Upper lobe of right lung (tissue), 1 donor: ENCODE measurements around the gene L3MBTL3. TPM values are rescaled to one million over a fixed set of nuclear protein-coding genes. Genes with fewer than 3 reads are reported as not detected.

Experiments used
- ATAC-seq: fragments of 200-7000 bp; cut with Tn5 transposase; one replicate; pipeline ENCODE4 v1.9.1; 2020; ENCODE audit warnings: mild to moderate bottlenecking, moderate library complexity
- DNase-seq: peaks from one replicate; pipeline ENCODE4 v3.0.0-alpha.2; 2020
- H3K27ac ChIP-seq: fragments of 200-600 bp; one replicate; pipeline ENCODE4 v1.8.0; 2022
- H3K27me3 ChIP-seq: fragments of 200-600 bp; one replicate; pipeline ENCODE4 v1.8.0; 2022; ENCODE audit warnings: mild to moderate bottlenecking
- H3K36me3 ChIP-seq: fragments of 200-600 bp; one replicate; pipeline ENCODE4 v1.8.0; 2022
- H3K4me1 ChIP-seq: fragments of 200-600 bp; one replicate; pipeline ENCODE4 v1.8.0; 2022
- H3K4me3 ChIP-seq: fragments of 200-600 bp; one replicate; pipeline ENCODE4 v1.8.0; 2022; ENCODE audit warnings: mild to moderate bottlenecking
- H3K9me3 ChIP-seq: fragments of 200-600 bp; one replicate; pipeline ENCODE4 v1.8.0; 2022
- CTCF ChIP-seq: fragments of 200-600 bp; IDR thresholded peaks from one replicate; pipeline ENCODE4 v1.8.0; 2022; ENCODE audit warnings: antibody characterized with exemption
- intact Hi-C: fragments of 100-400 bp; cut with DNase I; formaldehyde crosslinking; loops from one replicate; pipeline ENCODE4 v1.11.0; 2022
- total RNA-seq: library from RNA; stranded (reverse); fragmentation: NEBNext Ultra II Directional; extraction: Animal tissue kit (Norgen Biotek cat#: 25700); gene quantifications from one replicate; pipeline ENCODE4 v1.2.1, GENCODE V29; 2021
- donor health status: DM: no; HTN: yes; CAD: no; lungs with severe emphysema.

The L3MBTL3 gene
- total RNA-seq, 1 donor from 2014 or later: 6.3 TPM

- Histone ChIP-seq H3K27me3 (no peaks in the 10 kb centered on the region), H3K27ac (no peak overlapping the region), H3K9me3 (no peaks in the 10 kb centered on the region), H3K4me1 (no peaks in the 10 kb centered on the region), H3K4me3 (no peak overlapping the region), H3K36me3 (no peaks in the 10 kb centered on the region)
- intact Hi-C loops: no loop called here
- no peak for TF ChIP-seq CTCF
- DNase-seq: no peak
- ATAC-seq: no peak
Observed at GRCh38 chr6:130118236-130118635, 99.9 kb downstream of the L3MBTL3 start.

DNA sequence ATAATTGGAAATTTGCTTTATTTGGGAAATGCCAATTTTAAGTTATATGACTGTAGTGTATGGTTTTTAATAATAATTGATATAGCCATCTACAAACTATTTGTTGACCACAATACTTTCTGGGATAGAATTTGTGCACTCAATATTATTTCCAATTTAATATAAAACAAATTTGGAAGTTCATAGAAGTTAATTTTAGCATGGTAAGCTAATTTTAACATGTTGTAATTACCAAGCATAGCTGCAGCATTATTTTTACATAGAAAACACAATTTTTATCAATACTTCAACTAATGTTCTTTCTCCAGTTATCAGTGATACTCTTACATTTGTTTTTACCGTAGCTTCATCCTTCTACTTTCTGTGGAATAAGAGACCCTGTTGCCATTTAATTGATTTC lies 100.8 kb downstream of the L3MBTL3 start:
- Histone ChIP-seq H3K27ac (no peak overlapping the region), H3K4me1 (no peaks in the 10 kb centered on the region), H3K36me3 (no peaks in the 10 kb centered on the region), H3K9me3 (no peaks in the 10 kb centered on the region), H3K27me3 (no peaks in the 10 kb centered on the region), H3K4me3 (no peak overlapping the region)
- TF ChIP-seq CTCF: no peak
- intact Hi-C loops: no loop called here
- ATAC-seq (no peak), DNase-seq (no peak)

- Histone ChIP-seq H3K4me1 (no peaks in the 10 kb centered on the region), H3K36me3 (no peaks in the 10 kb centered on the region), H3K27ac (no peak overlapping the region), H3K27me3 (no peaks in the 10 kb centered on the region), H3K9me3 (no peaks in the 10 kb centered on the region), H3K4me3 (no peak overlapping the region)
- no peak for TF ChIP-seq CTCF
- ATAC-seq: no peak
- no peak for DNase-seq
- intact Hi-C loops: no loop called here
Observed at GRCh38 chr6:130120731-130121130, 102.3 kb downstream of the L3MBTL3 start.

DNA sequence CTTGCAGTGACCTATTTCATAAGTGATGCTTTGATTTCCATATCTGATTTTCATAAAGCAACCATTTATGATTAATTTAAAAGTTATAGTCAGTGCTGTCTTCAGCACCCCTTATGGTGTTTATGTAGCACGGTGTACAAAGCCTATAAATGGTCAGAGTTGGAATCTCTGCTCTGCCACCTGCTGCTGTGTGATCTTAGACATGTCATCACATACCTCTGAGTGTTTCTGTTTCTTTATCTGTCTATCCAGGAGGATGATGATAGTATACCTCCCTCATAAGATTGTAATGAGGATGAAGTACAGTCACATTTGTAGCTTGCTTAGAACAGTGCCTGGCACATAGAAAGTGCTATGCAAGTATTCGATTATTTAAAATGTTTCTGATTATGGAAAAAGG lies 103.9 kb downstream of the L3MBTL3 start:
- ATAC-seq (no peak), DNase-seq (no peak)
- Histone ChIP-seq H3K9me3 (no peaks in the 10 kb centered on the region), H3K4me3 (no peak overlapping the region), H3K4me1 (no peaks in the 10 kb centered on the region), H3K27ac (no peak overlapping the region), H3K36me3 (no peaks in the 10 kb centered on the region), H3K27me3 (no peaks in the 10 kb centered on the region)
- TF ChIP-seq CTCF: no peak
- intact Hi-C loops: no loop called here

- DNase-seq: no peak
- no peaks in the 10 kb centered on the region for H3K27me3 ChIP-seq
Observed at GRCh38 chr6:130127195-130127594, 108.8 kb downstream of the L3MBTL3 start.

More at GRCh38 chr6:130127195-130127594, 108.8 kb downstream of the L3MBTL3 start:
- no peak for TF ChIP-seq CTCF
- H3K27ac ChIP-seq: no peak overlapping the region
- no peaks in the 10 kb centered on the region for H3K4me1 ChIP-seq
- ATAC-seq: no peak
- H3K36me3 ChIP-seq: no peaks in the 10 kb centered on the region
- intact Hi-C loops: no loop called here
- no peaks in the 10 kb centered on the region for H3K9me3 ChIP-seq
- H3K4me3 ChIP-seq: no peak overlapping the region
